Ecto neural progenitor cell (in vitro differentiated cells): ENCODE measurements around the gene SETBP1.

ENCODE experiments used
- DNase-seq: peaks from one replicate; pipeline ENCODE4 v3.0.0-alpha.2; 2018; ENCODE audit warnings: low spot score

SETBP1 gene

GRCh38 chr18:44973282-44973681, 292.6 kb downstream of the SETBP1 start:
- DNase-seq, result no peak

GRCh38 chr18:44974174-44974573, 293.5 kb downstream of the SETBP1 start:
- DNase-seq, result no peak

- no peak for DNase-seq
These were observed 297.2 kb downstream of the SETBP1 start for GRCh38 chr18:44977856-44978255.

GRCh38 chr18:44979748-44980147, 299.1 kb downstream of the SETBP1 start:
- DNase-seq, result no peak

GRCh38 chr18:44981121-44981520, 300.4 kb downstream of the SETBP1 start:
- DNase-seq, result no peak

- DNase-seq, result no peak
These were observed 306.2 kb downstream of the SETBP1 start for GRCh38 chr18:44986933-44987332.

GRCh38 chr18:44987371-44987770, 306.7 kb downstream of the SETBP1 start:
- DNase-seq, result no peak

- no peak for DNase-seq
These were observed 308.3 kb downstream of the SETBP1 start for GRCh38 chr18:44988821-44989587.

- DNase-seq, result no peak
These were observed 315.6 kb downstream of the SETBP1 start for GRCh38 chr18:44996261-44996660.

- no peak for DNase-seq
These were observed 316.5 kb downstream of the SETBP1 start for GRCh38 chr18:44997174-44997573.

GRCh38 chr18:44998360-44998759, 317.7 kb downstream of the SETBP1 start:
- no peak for DNase-seq

- DNase-seq, result no peak
These were observed 323.9 kb downstream of the SETBP1 start for GRCh38 chr18:45004546-45005080.

GRCh38 chr18:45006934-45007333, 326.2 kb downstream of the SETBP1 start:
- DNase-seq, result no peak

GRCh38 chr18:45007531-45007930, 326.8 kb downstream of the SETBP1 start:
- DNase-seq, result no peak

GRCh38 chr18:45008694-45009413, 328.2 kb downstream of the SETBP1 start:
- no peak for DNase-seq

GRCh38 chr18:45009756-45010155, 329.1 kb downstream of the SETBP1 start:
- no peak for DNase-seq

GRCh38 chr18:45012286-45012685, 331.6 kb downstream of the SETBP1 start:
- no peak for DNase-seq

- DNase-seq, result no peak
These were observed 333.4 kb downstream of the SETBP1 start for GRCh38 chr18:45014047-45014501.

GRCh38 chr18:45015788-45016128, 335.1 kb downstream of the SETBP1 start:
- no peak for DNase-seq

GRCh38 chr18:45019469-45019868, 338.8 kb downstream of the SETBP1 start:
- no peak for DNase-seq

- no peak for DNase-seq
These were observed 342.8 kb downstream of the SETBP1 start for GRCh38 chr18:45023519-45023918.

GRCh38 chr18:45024357-45025088, 343.8 kb downstream of the SETBP1 start:
- no peak for DNase-seq

GRCh38 chr18:45025089-45025450, 344.4 kb downstream of the SETBP1 start:
- no peak for DNase-seq
